Activated CD4-positive, alpha-beta T cell treated with anti-CD3 and anti-CD28 coated beads for 48 hours (primary cell): ENCODE data around the gene KLF1.

Experiments
- DNase-seq: peaks from one replicate; pipeline ENCODE4 v3.0.0-alpha.2; 2020

Gene KLF1

DNA sequence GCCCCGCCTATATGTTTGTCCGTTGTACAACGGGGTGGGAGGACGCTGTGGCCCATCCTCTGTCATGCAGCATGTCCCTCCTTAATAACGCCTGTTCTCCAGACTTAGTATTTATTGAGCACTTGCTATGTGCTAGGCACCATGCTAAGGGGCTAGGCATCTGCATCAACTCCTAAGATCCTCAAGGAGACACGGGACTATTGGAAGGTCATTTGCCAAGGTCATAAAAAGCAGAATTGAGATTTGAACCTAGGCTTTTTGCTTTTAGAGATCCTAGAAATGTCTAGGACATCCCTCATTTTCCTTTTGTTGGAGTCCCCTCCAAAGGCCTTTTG is 50.5 kb downstream of the KLF1 start:
- DNase-seq, result no peak

DNA sequence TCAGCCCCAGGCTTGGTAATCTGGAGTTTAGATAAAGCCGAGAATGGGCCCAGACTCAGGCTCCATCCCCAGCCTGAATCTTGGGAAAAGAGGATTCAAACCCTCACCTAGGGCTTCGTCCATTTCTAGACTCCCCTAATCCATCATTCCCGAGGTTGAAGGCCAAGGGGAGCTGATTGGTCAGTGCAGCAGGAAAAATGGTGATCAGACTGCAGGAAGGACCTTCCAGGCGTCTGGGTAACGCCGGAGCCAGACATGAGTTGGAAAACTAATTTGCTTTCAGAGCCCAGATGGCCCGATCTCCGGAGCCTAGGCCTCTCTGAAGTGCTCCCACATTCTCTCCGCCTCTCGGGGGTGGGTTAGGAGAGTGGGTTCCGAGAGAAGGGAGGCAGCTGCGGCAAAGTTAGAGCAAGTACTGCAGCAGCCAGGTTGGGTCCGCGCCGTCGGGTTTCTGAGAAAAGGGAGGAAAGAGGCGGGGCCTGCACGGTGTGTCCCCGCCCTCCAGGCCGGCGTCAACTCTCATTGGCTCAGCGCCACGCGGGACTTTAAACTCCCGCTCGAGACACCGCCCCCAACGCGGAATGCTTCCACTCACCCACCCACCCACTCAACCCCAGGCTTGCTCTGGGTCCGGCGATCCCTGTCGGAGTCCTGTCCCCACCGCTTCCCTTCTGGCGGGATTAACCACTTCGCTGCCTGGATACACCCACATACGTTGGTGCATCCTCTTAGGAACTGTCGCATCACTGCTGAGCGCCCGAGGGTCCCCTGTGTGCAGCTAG is 51.8 kb downstream of the KLF1 start:
- DNase-seq, result peak; percentile 64

DNA sequence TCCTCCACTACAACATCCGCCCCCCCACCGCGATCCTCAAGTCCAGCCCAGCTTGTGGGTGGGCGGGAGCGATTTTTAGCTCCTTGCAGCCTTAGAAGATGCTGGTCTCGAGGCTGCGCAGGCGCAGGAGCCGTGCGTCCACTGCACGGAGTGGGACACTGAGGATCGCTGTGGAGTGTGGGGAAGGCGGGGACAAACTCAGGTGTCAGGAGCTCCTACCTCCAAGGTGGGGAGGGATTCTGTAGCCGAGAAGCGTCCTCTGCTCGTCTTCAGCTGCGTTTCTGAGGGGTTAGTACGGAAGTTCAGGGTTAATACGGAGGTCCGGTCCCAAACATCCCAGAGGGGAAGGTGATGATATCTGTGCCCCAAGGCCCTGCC is 52.4 kb downstream of the KLF1 start, which contains the start of gene RTBDN:
TSS of gene RTBDN (minus strand) at position 14 of the 378 bp plus-strand sequence. CDS start 4,600 bp downstream, outside the sequence.
- DNase-seq, result peak; percentile 12
